ENCODE measurements around the gene OR56A3.

GRCh38 chr11:5923427-5923776, 18.6 kb upstream of the OR56A3 start:
- TF ChIP-seq SRF (IDR thresholded peaks at IDR 0.05; ENCODE audit: low read depth), result no peak
- no peak for TF ChIP-seq EZH2phosphoT487 (IDR thresholded peaks at IDR 0.05; ENCODE audit: borderline replicate concordance)
- TF ChIP-seq POLR2A (IDR thresholded peaks at IDR 0.05; ENCODE audit: borderline replicate concordance, extremely low read depth, insufficient read depth, insufficient read length), result no peak
- no peak for TF ChIP-seq CTCF (IDR thresholded peaks at IDR 0.05 in 2 of 3, conservative IDR thresholded peaks at IDR 0.05 in 1 of 3; ENCODE audit: borderline replicate concordance in 1 of 3, insufficient read depth in 1 of 3, low read depth in 2 of 3, low read length in 2 of 3)
- TF ChIP-seq EGR1 (IDR thresholded peaks at IDR 0.05; ENCODE audit: low read depth), result no peak
- TF ChIP-seq TCF7L2 (IDR thresholded peaks at IDR 0.05; ENCODE audit: borderline replicate concordance, extremely low read depth, insufficient read depth, insufficient read length), result no peak
- no peak for TF ChIP-seq EZH2 (IDR thresholded peaks at IDR 0.05)
